GM23338 (cell line): ENCODE results near the gene PPP2R2B. TPM values are rescaled to one million over a fixed set of nuclear protein-coding genes. Genes with fewer than 3 reads are reported as not detected.
A peak's percentile ranks its signal among the peaks of the same experiment; 100 is the strongest.

Experiments
- ATAC-seq: fragments of 200-7000 bp; cut with Tn5 transposase; 3 replicates; pipeline ENCODE4 v1.9.1; 2020
- DNase-seq: peaks from one replicate; pipeline ENCODE4 v3.0.0-alpha.2; 2015; ENCODE audit warnings: low spot score
- H2AFZ ChIP-seq: fragments of 200-600 bp; sonication (generic); 2 replicates; pipeline ENCODE4 v1.8.0; 2016; ENCODE audit warnings: antibody characterized with exemption, mild to moderate bottlenecking, moderate library complexity
- H3F3A ChIP-seq: fragments of 200-600 bp; sonication (generic); replicated peaks from 2 replicates; pipeline ENCODE4 v1.8.0; 2017; ENCODE audit warnings: antibody characterized with exemption, mixed run types, low read depth
- H3K27ac ChIP-seq: fragments of 200-600 bp; sonication (generic); 2 replicates; pipeline ENCODE4 v1.6.1; 2016; ENCODE audit warnings: low read depth
- H3K27me3 ChIP-seq: fragments of 200-600 bp; sonication (generic); 2 replicates; pipeline ENCODE4 v1.8.0; 2016; ENCODE audit warnings: mild to moderate bottlenecking, mixed run types, moderate library complexity; ENCODE audit not compliant: insufficient read depth
- H3K36me3 ChIP-seq: fragments of 200-600 bp; sonication (generic); 2 replicates; pipeline ENCODE4 v1.8.0; 2016; ENCODE audit warnings: mild to moderate bottlenecking; ENCODE audit not compliant: insufficient read depth
- H3K4me1 ChIP-seq: fragments of 200-600 bp; sonication (generic); 2 replicates; pipeline ENCODE4 v1.8.0; 2016; ENCODE audit warnings: mild to moderate bottlenecking, moderate library complexity; ENCODE audit not compliant: insufficient read depth
- H3K4me2 ChIP-seq: fragments of 200-600 bp; sonication (generic); 2 replicates; pipeline ENCODE4 v1.7.1; 2017; ENCODE audit warnings: mixed run types
- H3K4me3 ChIP-seq: fragments of 200-600 bp; sonication (generic); 2 replicates; pipeline ENCODE4 v1.6.1; 2016; ENCODE audit warnings: mixed run types
- H3K79me2 ChIP-seq: fragments of 200-600 bp; sonication (generic); replicated peaks from 2 replicates; pipeline ENCODE4 v1.8.0; 2017; ENCODE audit warnings: mild to moderate bottlenecking; ENCODE audit not compliant: insufficient read depth
- H3K9me2 ChIP-seq: fragments of 200-600 bp; sonication (generic); 2 replicates; pipeline ENCODE4 v1.8.0; 2017; ENCODE audit not compliant: insufficient read depth
- H4K20me1 ChIP-seq: fragments of 200-600 bp; sonication (generic); replicated peaks from 2 replicates; pipeline ENCODE4 v1.8.0; 2017; ENCODE audit warnings: mild to moderate bottlenecking; ENCODE audit not compliant: insufficient read depth
- H3K27ac Mint-ChIP-seq: 2 replicates; pipeline ENCODE4 v1.8.0; 2020; ENCODE audit warnings: inconsistent platforms, mild to moderate bottlenecking, moderate library complexity, mixed read lengths
- H3K27me3 Mint-ChIP-seq: 3 replicates; pipeline ENCODE4 v1.8.0; 2022; ENCODE audit warnings: low read depth, mild to moderate bottlenecking, moderate library complexity, mixed read lengths, inconsistent platforms; ENCODE audit not compliant: insufficient read depth, poor library complexity
- H3K36me3 Mint-ChIP-seq: 3 replicates; pipeline ENCODE4 v1.8.0; 2021; ENCODE audit warnings: low read depth, mild to moderate bottlenecking, inconsistent platforms, moderate library complexity, mixed read lengths
- H3K4me1 Mint-ChIP-seq: 3 replicates; pipeline ENCODE4 v1.8.0; 2020; ENCODE audit warnings: mild to moderate bottlenecking, inconsistent platforms, mixed read lengths
- H3K4me3 Mint-ChIP-seq: 3 replicates; pipeline ENCODE4 v1.8.0; 2021; ENCODE audit warnings: moderate library complexity, mild to moderate bottlenecking, inconsistent platforms, mixed read lengths
- H3K9me3 Mint-ChIP-seq: 3 replicates; pipeline ENCODE4 v1.8.0; 2020; ENCODE audit warnings: moderate library complexity, mild to moderate bottlenecking, inconsistent platforms, mixed read lengths
- CTCF ChIP-seq, 2 experiments: fragments of 200-600 bp in 1 of 2; sonication (generic) in 1 of 2; conservative IDR thresholded peaks; 2 replicates each; pipeline versions ENCODE4 v1.5.1 to v1.6.1; 2016 to 2017; ENCODE audit warnings: antibody characterized with exemption in 2 of 2, low read depth in 2 of 2, mild to moderate bottlenecking in 2 of 2, moderate library complexity in 1 of 2
- EZH2phosphoT487 ChIP-seq: fragments of 200-600 bp; sonication (generic); IDR thresholded peaks from one replicate; pipeline ENCODE4 v1.8.1; 2018; ENCODE audit warnings: antibody characterized with exemption; ENCODE audit not compliant: unreplicated experiment
- JUNB ChIP-seq: IDR thresholded peaks from one replicate; pipeline ENCODE4 v1.6.1; 2016; ENCODE audit warnings: antibody characterized with exemption; ENCODE audit not compliant: unreplicated experiment
- POLR2AphosphoS5 ChIP-seq: IDR thresholded peaks from 2 replicates; pipeline ENCODE4 v1.6.1; 2016; ENCODE audit warnings: antibody characterized with exemption, low read depth
- STAT1 ChIP-seq: IDR thresholded peaks from one replicate; pipeline ENCODE4 v1.6.1; 2016; ENCODE audit warnings: antibody characterized with exemption; ENCODE audit not compliant: unreplicated experiment
- ZNF114 ChIP-seq: fragments of 250-450 bp; sonication (Bioruptor Pico); IDR thresholded peaks from 2 replicates; pipeline ENCODE4 v1.5.0; 2020; ENCODE audit warnings: mild to moderate bottlenecking, moderate library complexity
- ZNF331 ChIP-seq: fragments of 250-450 bp; sonication (Bioruptor Pico); IDR thresholded peaks from 2 replicates; pipeline ENCODE4 v1.5.0; 2020; ENCODE audit warnings: low read depth, mild to moderate bottlenecking, moderate library complexity
- polyA plus RNA-seq: library from polyadenylated mRNA; unstranded; fragments of >200 nt; fragmentation: Nextera tagmentation; extraction: Ambion mirVana; gene quantifications from 2 replicates; pipeline ENCODE4 v1.2.1, GENCODE V29; 2016
- total RNA-seq: library from RNA; depleted of rRNA; stranded (reverse); fragments of >200 nt; shearing (Covaris generic); gene quantifications from 2 replicates; pipeline ENCODE4 v1.2.3, GENCODE V29; 2014
- TF ChIP-seq, protein P1 (sequence below): fragments of 250-450 bp; sonication (Bioruptor Pico); IDR thresholded peaks from 2 replicates; pipeline ENCODE4 v1.5.0; 2020; ENCODE audit warnings: mild to moderate bottlenecking, moderate library complexity
- TF ChIP-seq, protein P2 (sequence below): IDR thresholded peaks from 2 replicates; pipeline ENCODE4 v1.6.1; 2016; ENCODE audit warnings: antibody characterized with exemption

PPP2R2B gene
- total and polyA plus RNA-seq, 2 experiments from 2014 or later: 21.3 to 33.9 TPM

DNA sequence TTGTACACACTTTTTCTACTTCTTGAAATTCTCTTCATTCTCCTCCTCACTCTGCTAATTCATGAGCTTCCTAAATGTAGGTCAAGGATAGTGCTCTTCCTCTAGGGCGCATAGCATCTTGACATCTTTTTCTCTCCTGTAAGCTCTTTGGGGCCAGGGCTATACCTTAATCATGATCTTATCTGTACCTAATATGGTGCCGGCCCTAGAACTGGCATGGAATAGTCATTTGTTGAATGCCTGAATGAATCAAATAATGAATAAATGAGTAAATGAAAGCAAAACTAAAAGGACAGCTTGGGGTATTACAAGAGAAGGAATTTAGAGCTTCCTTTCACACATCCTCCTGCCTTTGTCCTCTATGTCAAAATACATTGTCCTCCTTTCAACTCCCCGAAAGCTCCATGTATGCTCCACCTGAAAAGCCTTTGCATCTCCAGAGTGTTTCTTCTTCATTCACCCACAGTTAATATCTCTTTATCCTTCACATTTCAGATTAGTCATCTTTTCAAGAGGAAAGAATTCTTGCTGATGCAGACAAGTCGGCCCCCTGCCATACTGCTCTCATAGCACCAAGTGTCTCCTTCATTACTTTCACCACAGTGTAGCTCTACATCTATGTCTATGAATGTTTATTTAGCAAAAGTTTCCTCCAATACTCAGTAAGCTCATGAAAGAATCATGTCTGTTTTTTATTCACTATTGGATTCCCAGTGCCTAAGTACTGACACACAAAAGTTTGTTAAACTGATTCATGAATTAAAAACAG lies 16.4 kb upstream of the PPP2R2B start (continued):
- no peak for TF ChIP-seq CTCF (conservative IDR thresholded peaks at IDR 0.05; ENCODE audit: low read depth in 2 of 2)

DNA sequence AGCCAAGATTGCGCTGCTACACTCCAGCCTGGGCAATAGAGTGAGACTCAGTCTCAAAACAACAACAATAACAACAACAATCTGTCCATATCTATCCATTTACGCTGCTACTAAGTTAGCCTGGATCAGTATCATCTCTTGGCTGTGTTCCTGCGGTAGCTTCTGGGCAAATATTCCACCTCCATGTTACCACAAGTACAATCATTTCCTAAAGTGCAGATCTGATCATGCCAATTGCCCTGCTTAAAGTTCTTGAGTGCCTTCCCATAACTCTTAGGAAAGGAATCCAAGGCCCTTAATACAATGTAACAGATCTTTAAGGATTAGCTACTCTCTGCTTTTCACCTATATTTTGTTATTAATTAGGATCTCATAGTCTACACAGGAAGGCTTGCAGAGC lies 15.4 kb upstream of the PPP2R2B start:
- no peak overlapping the region for H3K27ac Mint-ChIP-seq
- peaks cover 8% of the 10 kb centered on the region; the same call in 2 of the 3 replicates for H3K36me3 Mint-ChIP-seq
- Histone ChIP-seq H3K9me2 (no peaks in the 10 kb centered on the region), H2AFZ (peak overlapping the region; percentile 14; the same call in 1 of the 2 replicates), H3K4me3 (no peak overlapping the region), H4K20me1 (no peaks in the 10 kb centered on the region), H3K4me1 (peaks cover 21% of the 10 kb centered on the region), H3K79me2 (no peaks in the 10 kb centered on the region), H3F3A (no peaks in the 10 kb centered on the region), H3K36me3 (no peaks in the 10 kb centered on the region), H3K4me2 (no peak overlapping the region), H3K27ac (no peak overlapping the region), H3K27me3 (no peaks in the 10 kb centered on the region)
- H3K9me3 Mint-ChIP-seq: peaks cover 19% of the 10 kb centered on the region; the same call in 2 of the 3 replicates
- ATAC-seq: no peak
- H3K4me3 Mint-ChIP-seq: no peak overlapping the region
- peaks cover 22% of the 10 kb centered on the region for H3K4me1 Mint-ChIP-seq
- no peak for DNase-seq
- no peaks in the 10 kb centered on the region for H3K27me3 Mint-ChIP-seq
- TF ChIP-seq, protein P1, sequence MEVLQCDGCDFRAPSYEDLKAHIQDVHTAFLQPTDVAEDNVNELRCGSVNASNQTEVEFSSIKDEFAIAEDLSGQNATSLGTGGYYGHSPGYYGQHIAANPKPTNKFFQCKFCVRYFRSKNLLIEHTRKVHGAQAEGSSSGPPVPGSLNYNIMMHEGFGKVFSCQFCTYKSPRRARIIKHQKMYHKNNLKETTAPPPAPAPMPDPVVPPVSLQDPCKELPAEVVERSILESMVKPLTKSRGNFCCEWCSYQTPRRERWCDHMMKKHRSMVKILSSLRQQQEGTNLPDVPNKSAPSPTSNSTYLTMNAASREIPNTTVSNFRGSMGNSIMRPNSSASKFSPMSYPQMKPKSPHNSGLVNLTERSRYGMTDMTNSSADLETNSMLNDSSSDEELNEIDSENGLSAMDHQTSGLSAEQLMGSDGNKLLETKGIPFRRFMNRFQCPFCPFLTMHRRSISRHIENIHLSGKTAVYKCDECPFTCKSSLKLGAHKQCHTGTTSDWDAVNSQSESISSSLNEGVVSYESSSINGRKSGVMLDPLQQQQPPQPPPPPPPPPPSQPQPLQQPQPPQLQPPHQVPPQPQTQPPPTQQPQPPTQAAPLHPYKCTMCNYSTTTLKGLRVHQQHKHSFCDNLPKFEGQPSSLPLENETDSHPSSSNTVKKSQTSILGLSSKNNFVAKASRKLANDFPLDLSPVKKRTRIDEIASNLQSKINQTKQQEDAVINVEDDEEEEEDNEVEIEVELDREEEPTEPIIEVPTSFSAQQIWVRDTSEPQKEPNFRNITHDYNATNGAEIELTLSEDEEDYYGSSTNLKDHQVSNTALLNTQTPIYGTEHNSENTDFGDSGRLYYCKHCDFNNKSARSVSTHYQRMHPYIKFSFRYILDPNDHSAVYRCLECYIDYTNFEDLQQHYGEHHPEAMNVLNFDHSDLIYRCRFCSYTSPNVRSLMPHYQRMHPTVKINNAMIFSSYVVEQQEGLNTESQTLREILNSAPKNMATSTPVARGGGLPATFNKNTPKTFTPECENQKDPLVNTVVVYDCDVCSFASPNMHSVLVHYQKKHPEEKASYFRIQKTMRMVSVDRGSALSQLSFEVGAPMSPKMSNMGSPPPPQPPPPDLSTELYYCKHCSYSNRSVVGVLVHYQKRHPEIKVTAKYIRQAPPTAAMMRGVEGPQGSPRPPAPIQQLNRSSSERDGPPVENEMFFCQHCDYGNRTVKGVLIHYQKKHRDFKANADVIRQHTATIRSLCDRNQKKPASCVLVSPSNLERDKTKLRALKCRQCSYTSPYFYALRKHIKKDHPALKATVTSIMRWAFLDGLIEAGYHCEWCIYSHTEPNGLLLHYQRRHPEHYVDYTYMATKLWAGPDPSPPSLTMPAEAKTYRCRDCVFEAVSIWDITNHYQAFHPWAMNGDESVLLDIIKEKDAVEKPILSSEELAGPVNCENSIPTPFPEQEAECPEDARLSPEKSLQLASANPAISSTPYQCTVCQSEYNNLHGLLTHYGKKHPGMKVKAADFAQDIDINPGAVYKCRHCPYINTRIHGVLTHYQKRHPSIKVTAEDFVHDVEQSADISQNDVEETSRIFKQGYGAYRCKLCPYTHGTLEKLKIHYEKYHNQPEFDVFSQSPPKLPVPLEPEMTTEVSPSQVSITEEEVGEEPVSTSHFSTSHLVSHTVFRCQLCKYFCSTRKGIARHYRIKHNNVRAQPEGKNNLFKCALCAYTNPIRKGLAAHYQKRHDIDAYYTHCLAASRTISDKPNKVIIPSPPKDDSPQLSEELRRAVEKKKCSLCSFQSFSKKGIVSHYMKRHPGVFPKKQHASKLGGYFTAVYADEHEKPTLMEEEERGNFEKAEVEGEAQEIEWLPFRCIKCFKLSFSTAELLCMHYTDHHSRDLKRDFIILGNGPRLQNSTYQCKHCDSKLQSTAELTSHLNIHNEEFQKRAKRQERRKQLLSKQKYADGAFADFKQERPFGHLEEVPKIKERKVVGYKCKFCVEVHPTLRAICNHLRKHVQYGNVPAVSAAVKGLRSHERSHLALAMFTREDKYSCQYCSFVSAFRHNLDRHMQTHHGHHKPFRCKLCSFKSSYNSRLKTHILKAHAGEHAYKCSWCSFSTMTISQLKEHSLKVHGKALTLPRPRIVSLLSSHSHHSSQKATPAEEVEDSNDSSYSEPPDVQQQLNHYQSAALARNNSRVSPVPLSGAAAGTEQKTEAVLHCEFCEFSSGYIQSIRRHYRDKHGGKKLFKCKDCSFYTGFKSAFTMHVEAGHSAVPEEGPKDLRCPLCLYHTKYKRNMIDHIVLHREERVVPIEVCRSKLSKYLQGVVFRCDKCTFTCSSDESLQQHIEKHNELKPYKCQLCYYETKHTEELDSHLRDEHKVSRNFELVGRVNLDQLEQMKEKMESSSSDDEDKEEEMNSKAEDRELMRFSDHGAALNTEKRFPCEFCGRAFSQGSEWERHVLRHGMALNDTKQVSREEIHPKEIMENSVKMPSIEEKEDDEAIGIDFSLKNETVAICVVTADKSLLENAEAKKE: no peak
- no peak for TF ChIP-seq ZNF331 (CRISPR knock-in tag)
- no peak for TF ChIP-seq POLR2AphosphoS5
- TF ChIP-seq, protein P2, sequence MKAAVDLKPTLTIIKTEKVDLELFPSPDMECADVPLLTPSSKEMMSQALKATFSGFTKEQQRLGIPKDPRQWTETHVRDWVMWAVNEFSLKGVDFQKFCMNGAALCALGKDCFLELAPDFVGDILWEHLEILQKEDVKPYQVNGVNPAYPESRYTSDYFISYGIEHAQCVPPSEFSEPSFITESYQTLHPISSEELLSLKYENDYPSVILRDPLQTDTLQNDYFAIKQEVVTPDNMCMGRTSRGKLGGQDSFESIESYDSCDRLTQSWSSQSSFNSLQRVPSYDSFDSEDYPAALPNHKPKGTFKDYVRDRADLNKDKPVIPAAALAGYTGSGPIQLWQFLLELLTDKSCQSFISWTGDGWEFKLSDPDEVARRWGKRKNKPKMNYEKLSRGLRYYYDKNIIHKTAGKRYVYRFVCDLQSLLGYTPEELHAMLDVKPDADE: no peak
- no peak for TF ChIP-seq EZH2phosphoT487
- TF ChIP-seq CTCF (conservative IDR thresholded peaks at IDR 0.05; ENCODE audit: low read depth in 2 of 2): no peak
- no peak for TF ChIP-seq JUNB
- TF ChIP-seq ZNF114 (CRISPR knock-in tag): no peak
- TF ChIP-seq STAT1: no peak
